ENCODE measurements around the gene OXT.
"Not testable (repeated sequence)": the region's sequence is repeated elsewhere in the genome, so short reads cannot be mapped to it uniquely, and the experiment has no call there.

OXT gene

DNA sequence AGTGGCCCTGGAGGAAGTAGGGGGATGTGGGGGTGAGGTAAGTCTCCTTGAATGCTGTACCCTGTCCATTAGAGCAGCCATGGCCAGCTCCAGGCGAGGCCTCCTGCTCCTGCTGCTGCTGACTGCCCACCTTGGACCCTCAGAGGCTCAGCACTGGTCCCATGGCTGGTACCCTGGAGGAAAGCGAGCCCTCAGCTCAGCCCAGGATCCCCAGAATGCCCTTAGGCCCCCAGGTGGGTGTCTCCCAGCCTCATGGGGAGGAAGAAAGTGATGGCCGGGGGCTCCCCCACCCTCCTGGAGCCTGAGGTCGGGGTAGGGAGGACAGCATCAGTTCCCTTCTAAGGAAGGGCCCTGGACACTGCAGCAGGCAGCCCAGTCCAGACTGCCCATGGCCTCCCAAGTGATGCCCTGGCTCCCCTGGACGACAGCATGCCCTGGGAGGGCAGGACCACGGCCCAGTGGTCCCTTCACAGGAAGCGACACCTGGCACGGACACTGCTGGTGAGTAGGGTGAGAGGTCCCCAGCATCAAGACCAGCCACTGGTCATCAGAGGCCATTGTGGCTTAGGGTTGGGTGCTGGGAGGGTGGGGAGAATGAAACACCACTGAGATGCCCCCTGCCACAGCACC is 27.0 kb upstream of the OXT start:
- H3K4me3 ChIP-seq (ENCODE audit: low read length), result no peak overlapping the region

DNA sequence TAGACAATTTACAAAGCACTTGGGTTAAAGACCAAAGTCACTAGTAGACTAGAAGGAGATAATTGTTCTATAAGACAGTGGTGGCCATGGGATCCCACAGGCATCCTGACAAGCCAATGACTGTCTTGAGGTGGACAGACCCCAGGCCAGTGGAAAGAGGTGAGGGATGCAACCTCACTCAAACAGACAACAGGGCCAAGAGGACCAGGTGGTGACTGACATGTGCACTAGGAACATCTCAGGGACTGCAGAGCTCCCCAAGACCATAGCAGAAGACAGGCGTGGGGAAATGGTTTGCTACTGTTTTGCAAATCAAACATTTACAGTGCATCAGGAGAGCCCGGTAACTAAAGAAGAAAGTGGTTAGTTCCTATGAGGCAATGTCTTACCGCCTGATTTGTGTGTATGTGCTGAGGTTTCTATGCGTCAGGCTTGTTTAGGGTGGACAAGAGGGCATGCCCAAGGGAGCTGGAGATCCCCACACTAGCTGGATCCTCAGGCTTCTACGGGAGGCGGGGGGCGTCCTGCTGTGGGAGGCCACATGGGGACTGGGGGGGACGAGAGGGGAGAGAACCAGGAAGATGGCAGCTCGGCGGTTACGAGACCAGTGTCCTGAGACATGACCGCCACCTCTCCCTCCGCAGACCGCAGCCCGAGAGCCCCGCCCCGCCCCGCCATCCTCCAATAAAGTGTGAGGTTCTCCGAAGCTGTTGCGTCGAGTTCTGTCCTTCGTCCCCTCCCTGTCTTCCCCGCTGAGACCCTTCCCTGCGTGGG is 26.2 kb upstream of the OXT start:
- H3K4me3 ChIP-seq (ENCODE audit: low read length), result peak overlapping the region; percentile 85; the same call in 1 of the 2 replicates
- TF ChIP-seq ZNF274 (IDR thresholded peaks at IDR 0.05; ENCODE audit: low read depth, low read length), result no peak

More for the DNA sequence above, 27.0 kb upstream of the OXT start:
- TF ChIP-seq ZNF274 (IDR thresholded peaks at IDR 0.05; ENCODE audit: low read depth, low read length), result no peak

DNA sequence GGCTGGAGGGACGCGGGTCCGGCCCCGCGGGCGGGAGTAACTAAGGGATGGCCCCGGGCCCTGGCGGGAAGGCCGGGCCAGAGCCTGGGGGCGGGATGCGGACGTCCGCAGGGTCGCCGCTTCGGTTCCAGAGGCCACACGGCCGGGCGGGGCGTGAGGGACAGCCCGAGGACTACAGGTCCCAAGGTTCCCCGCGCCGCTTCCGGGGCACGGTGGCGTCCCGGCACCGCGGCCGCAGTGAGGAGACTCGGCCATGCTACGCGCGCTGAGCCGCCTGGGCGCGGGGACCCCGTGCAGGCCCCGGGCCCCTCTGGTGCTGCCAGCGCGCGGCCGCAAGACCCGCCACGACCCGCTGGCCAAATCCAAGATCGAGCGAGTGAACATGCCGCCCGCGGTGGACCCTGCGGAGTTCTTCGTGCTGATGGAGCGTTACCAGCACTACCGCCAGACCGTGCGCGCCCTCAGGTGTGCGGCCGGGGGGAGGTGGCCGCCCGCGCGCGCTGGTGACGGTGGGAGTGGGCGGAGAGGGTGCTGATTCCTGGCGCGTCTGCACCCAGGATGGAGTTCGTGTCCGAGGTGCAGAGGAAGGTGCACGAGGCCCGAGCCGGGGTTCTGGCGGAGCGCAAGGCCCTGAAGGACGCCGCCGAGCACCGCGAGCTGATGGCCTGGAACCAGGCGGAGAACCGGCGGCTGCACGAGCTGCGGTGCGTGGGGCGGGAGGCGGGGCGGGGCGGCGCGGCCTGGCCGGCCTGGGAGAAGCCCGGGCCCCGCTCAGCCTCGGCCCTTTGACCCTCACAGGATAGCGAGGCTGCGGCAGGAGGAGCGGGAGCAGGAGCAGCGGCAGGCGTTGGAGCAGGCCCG is 25.4 kb upstream of the OXT start, which contains the start of gene MRPS26:
MRPS26 (plus strand) TSS at position 237 of the 861 bp plus-strand sequence; CDS start at position 254, 17 bp downstream.
- peak within 1 kb of the TSS; percentile 85 for H3K4me3 ChIP-seq (ENCODE audit: low read length)
- no peak for TF ChIP-seq ZNF274 (IDR thresholded peaks at IDR 0.05; ENCODE audit: low read depth, low read length)

DNA sequence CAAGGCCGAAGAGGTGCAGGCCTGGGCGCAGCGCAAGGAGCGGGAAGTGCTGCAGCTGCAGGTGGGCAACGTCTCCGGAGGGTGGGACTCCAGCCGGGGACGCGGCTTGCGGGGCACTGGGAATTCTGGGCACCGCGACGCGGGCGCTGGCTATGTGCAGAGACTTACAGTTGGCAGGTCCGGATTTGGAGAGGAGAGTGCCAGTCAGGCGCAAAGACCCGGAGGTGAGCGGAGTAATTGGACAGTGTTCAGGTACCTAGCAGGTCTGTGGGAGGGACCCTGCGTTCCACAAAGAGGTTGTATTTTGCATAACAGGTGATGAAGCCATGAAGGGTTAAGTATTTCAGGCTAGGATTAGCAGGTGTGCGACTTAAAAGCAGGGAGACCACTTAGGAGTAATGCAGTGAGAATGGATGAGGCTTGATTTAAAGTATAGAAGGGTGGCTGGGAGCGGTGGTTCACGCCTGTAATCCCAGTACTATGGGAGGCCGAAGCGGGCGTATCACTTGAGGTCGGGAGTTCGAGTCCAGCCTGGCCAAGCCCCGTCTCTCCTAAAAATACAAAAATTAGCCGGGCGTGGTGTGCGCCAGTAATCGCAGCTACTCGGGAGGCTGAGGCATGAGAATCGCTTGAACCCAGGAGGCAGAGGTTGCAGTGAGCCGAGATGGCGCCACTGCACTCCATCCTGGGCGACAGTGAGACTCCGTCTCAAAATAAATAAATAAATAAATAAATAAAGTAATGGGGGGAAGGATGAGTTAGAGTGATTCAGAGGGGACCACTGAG is 24.6 kb upstream of the OXT start:
- no peak for TF ChIP-seq ZNF274 (IDR thresholded peaks at IDR 0.05; ENCODE audit: low read depth, low read length)
- peak overlapping the region; percentile 85 for H3K4me3 ChIP-seq (ENCODE audit: low read length)

DNA sequence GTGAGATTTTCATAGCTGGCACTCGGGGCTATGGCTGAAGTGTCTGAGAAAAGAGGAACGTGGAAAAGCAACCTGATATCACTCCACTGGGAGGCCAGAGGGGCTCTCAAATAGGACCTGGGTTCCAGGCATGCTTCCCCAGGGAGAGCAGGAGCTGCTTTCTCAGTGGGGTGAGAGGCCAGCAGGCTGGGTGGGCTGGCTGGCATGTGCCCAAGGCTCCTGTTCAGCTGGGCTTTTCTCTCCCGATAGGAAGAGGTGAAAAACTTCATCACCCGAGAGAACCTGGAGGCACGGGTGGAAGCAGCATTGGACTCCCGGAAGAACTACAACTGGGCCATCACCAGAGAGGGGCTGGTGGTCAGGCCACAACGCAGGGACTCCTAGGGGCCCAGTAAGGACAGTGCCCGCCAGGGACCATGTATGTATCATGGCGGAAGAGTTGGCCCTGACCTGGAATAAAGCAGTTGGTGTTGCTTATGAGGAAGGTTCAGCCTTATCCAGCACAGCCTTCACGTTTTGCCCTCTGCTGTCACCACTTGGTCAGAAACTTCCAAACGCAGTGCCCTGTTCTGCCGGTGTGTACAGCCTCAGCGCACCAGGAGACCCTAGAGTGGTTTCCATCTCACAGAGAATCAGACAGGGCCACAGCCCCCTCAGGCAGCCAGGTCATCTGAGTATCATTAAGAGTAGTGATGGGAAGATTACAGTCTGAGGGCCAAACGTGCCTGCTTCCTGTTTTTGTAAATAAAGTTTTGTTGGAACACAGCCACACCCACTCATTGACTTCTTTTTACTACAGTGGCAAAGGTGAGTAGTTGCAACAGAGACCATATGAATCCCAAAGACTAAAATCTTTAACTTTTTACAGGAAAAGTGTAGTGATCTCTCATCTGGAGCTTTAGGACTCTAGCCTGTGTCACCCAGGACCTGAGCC is 23.7 kb upstream of the OXT start:
- no peak for TF ChIP-seq ZNF274 (IDR thresholded peaks at IDR 0.05; ENCODE audit: low read depth, low read length)

DNA sequence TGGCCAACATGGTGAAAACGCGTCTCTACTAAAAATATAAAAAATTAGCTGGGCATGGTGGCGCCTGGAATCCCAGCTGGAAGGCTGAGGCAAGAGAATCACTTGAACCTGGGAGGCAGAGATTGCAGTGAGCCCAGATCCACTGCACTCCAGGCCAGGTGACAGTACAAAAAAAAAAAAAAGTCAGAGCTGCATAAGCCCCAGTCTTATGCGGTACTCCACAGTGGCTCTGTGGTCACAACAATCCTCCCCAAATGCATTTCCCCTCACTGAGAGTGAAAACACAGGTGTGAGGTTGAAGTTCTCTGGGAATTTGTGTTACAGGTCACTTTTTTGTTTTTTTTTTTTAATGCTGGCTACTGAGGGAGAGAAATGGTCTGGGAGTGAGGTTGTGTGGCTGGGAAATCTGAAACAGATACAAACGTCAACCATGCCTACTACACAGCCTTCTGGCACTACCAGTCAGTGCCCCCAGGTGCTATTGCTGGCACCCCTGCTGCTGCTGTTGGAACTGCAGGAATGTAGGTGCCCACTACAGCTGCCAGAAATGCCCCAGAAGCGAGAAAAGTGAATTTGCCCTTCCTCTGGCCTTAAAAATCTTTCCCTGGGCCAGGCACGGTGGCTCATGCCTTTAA is 19.9 kb upstream of the OXT start:
- no peak overlapping the region for H3K4me3 ChIP-seq (ENCODE audit: low read length)
- no peak for TF ChIP-seq ZNF274 (IDR thresholded peaks at IDR 0.05; ENCODE audit: low read depth, low read length)

More for the DNA sequence above, 23.7 kb upstream of the OXT start:
- no peak overlapping the region for H3K4me3 ChIP-seq (ENCODE audit: low read length)

DNA sequence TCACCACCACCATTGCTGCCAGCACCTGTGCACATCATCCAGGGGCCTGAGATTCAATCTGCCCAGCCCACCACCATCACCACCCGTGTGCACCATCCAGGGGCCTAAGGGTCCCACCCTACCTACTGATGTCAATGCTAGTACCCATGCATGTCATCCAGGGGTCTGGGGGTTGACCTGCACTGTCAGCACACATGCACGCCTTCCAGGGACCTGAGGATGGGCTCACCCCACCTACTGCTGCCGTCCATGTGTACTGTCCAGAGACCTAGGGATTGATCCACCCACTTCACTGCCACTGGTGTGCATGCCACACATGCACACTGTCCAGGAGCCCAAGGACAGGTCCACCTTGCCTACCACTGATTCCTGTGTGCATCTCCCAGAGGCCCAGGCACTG is 11.9 kb upstream of the OXT start:
- TF ChIP-seq ZNF274 (IDR thresholded peaks at IDR 0.05; ENCODE audit: low read depth, low read length), result no peak
- no peak overlapping the region for H3K4me3 ChIP-seq (ENCODE audit: low read length)

DNA sequence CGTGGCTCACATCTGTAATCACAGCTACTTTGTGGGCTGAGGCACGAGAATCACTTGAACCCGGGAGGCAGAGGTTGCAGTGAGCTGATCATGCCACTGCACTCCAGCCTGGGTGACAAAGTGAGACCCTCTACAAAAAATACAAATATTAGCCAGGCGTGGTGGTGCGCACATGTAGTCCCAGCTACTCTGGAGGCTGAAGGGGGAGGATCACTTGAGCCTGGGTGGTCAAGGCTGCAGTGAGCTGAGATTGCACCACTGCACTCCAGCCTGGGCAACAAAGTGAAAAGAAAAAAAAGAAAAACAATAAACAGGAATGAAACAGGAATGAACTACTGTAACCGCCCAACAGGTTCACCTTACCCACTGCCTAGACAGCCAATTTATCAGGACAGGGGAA is 7.3 kb upstream of the OXT start:
- H3K4me3 ChIP-seq (ENCODE audit: low read length), result not testable (repeated sequence)

DNA sequence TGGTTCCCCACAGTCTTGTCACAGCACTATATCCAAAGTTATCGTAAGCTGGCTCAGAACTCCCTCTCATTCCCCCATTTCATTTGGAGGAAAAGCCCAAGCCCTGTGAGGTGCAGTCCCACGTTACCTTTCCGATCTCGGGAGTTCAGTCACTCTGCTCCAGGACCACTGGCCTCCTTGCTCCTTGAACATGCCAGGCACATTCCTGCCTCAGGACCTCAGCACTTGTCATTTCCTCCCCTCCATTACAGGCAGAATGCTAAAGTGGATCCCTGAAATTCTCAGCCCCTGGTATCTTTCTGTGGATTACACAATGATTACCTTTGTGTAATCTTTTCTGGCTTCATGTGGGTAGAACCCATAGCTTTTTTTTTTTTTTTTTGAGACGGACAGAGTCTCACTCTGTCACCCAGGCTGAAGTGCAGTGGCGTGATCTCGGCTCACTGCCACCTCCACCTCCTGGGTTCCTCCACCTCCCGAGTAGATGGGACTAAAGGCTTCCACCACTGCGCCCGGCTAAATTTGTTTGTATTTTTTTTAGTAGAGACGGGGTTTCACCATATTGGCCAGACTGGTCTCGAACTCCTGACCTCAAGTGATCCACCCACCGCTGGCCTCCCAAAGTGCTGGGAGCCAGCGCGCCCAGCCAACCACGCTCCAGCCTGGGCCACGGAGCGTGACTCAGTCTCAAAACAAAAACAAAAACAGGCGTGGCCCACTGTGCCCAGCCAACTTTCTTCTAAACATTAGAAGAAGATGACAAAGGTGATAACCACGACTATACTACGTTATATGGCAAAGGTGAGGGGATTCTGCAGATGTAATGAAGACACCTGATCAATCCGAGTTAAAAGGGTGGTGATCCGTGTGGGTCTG is 4.0 kb upstream of the OXT start:
- no peak overlapping the region for H3K4me3 ChIP-seq (ENCODE audit: low read length)
- no peak for TF ChIP-seq ZNF274 (IDR thresholded peaks at IDR 0.05; ENCODE audit: low read depth, low read length)

DNA sequence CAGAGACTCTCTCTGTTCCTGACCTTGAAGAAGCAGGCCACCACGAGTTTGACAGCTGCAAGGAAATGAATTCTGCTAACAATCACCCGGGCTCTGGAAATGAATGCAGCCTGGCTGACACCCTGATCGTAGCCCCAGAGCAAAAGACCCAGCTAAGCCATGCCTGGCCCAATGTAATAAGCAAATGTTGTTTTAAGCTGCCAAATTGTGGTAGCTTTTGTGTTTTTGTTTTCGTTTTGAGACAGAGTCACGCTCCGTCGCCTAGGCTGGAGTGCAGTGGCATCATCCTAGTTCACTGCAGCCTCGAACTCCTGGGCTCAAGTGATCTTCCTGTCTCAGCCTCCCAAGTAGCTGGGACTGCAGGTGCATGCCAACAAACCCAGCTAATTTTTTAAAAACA is 3.3 kb upstream of the OXT start:
- H3K4me3 ChIP-seq (ENCODE audit: low read length), result no peak overlapping the region

More for the DNA sequence above, 3.3 kb upstream of the OXT start:
- TF ChIP-seq ZNF274 (IDR thresholded peaks at IDR 0.05; ENCODE audit: low read depth, low read length), result no peak

All from GM08714 (cell line).